Loucy (cell line): Measurements from ENCODE around the gene SEC14L3.

Experiments used
- H2AFZ ChIP-seq: fragments of 200-600 bp; sonication (generic); 2 replicates; pipeline ENCODE4 v1.6.0; 2016; ENCODE audit warnings: antibody characterized with exemption, mild to moderate bottlenecking, low read length, moderate library complexity
- H3F3A ChIP-seq: fragments of 200-600 bp; 2 replicates; pipeline ENCODE4 v1.6.0; 2016; ENCODE audit warnings: antibody characterized with exemption, low read depth, mild to moderate bottlenecking
- H3K27me3 ChIP-seq: fragments of 200-600 bp; sonication (generic); 2 replicates; pipeline ENCODE4 v1.6.1; 2014; ENCODE audit warnings: low read length, mild to moderate bottlenecking; ENCODE audit not compliant: insufficient read depth, poor library complexity, severe bottlenecking
- H3K36me3 ChIP-seq: fragments of 200-600 bp; sonication (generic); 2 replicates; pipeline ENCODE4 v1.6.1; 2016; ENCODE audit warnings: low read length; ENCODE audit not compliant: insufficient read depth
- H3K4me1 ChIP-seq: fragments of 200-600 bp; sonication (generic); 2 replicates; pipeline ENCODE4 v1.5.1; 2014; ENCODE audit warnings: low read length, mild to moderate bottlenecking; ENCODE audit not compliant: insufficient read depth, poor library complexity, severe bottlenecking
- H3K4me2 ChIP-seq: fragments of 200-600 bp; sonication (generic); 2 replicates; pipeline ENCODE4 v1.6.0; 2014; ENCODE audit warnings: antibody characterized with exemption, low read length, low read depth, mild to moderate bottlenecking; ENCODE audit not compliant: poor library complexity, severe bottlenecking
- H3K4me3 ChIP-seq: fragments of 200-600 bp; sonication (generic); 2 replicates; pipeline ENCODE4 v1.5.1; 2014; ENCODE audit warnings: low read length, mild to moderate bottlenecking, mixed read lengths; ENCODE audit not compliant: poor library complexity, severe bottlenecking
- H3K79me2 ChIP-seq: fragments of 200-600 bp; sonication (generic); 2 replicates; pipeline ENCODE4 v1.6.1; 2014; ENCODE audit warnings: low read length; ENCODE audit not compliant: insufficient read depth
- H3K9ac ChIP-seq: fragments of 200-600 bp; sonication (generic); 2 replicates; pipeline ENCODE4 v1.6.0; 2014; ENCODE audit warnings: mild to moderate bottlenecking, low read depth, low read length, moderate library complexity; ENCODE audit not compliant: poor library complexity, severe bottlenecking
- H3K9me2 ChIP-seq: fragments of 200-600 bp; sonication (generic); replicated peaks from 2 replicates; pipeline ENCODE4 v1.6.1; 2016; ENCODE audit warnings: low read depth, low read length, mixed read lengths
- H3K9me3 ChIP-seq: fragments of 200-600 bp; sonication (generic); 2 replicates; pipeline ENCODE4 v1.6.1; 2014; ENCODE audit warnings: mild to moderate bottlenecking, antibody characterized with exemption, low read length, low read depth; ENCODE audit not compliant: insufficient read depth
- H4K20me1 ChIP-seq: fragments of 200-600 bp; sonication (generic); 2 replicates; pipeline ENCODE4 v1.6.0; 2014; ENCODE audit warnings: antibody characterized with exemption, low read length, mild to moderate bottlenecking; ENCODE audit not compliant: insufficient read depth, poor library complexity, severe bottlenecking
- EZH2phosphoT487 ChIP-seq: fragments of 200-600 bp; IDR thresholded peaks from 2 replicates; pipeline ENCODE4 v1.6.1; 2018; ENCODE audit warnings: antibody characterized with exemption, mild to moderate bottlenecking, moderate library complexity, borderline replicate concordance
- TF ChIP-seq, protein P1 (sequence below): fragments of 200-600 bp; sonication (generic); conservative IDR thresholded peaks from 2 replicates; pipeline ENCODE4 v1.5.1; 2014; ENCODE audit warnings: mild to moderate bottlenecking, antibody characterized with exemption, low read length

Gene SEC14L3

DNA sequence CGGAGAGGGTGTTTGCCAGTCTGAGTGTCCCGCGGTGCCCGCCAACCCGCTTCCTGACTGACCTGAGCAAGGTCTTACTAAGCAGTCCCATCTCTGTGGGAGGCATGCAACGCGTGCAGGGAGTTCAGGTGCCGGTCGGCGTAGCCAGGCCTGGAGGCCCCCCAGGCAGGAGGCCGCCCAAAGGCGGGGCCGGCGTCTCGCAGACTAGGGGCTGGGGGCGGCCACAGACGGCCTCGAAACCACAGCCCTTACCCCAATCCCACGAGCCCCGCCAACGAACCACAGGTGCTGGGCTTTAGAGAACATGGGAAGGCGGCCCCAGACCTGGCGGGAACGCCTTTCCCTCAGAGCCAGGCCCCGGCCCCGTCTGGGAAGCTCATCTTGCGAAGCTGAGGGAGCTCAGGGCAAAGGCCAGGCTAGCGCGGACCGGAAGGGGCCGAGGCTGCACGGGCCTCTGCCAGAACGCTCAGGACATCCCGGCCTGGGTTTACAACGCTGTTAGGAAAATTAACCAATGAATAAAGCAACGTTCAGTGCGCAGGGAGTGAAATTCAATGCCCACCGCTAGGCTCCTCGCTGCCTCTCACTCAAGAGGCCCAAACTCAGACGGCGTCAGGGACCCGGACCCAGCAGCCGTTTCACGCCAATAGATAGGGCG is 48.4 kb downstream of the SEC14L3 start:
- peak overlapping the region; percentile 16 for H2AFZ ChIP-seq
- H3F3A ChIP-seq = 0 out of 2 replicates have a peak, but pooled peaks cover 4% of the 10 kb centered on the region
- H4K20me1 ChIP-seq = peaks cover 16% of the 10 kb centered on the region
- H3K9ac ChIP-seq = peak overlapping the region; percentile 91
- H3K4me1 ChIP-seq = peaks cover 53% of the 10 kb centered on the region
- H3K4me2 ChIP-seq = peak overlapping the region; percentile 95
- H3K4me3 ChIP-seq = peak overlapping the region; percentile 90
- peaks cover 18% of the 10 kb centered on the region; the same call in 1 of the 2 replicates for H3K36me3 ChIP-seq
- no peak for TF ChIP-seq EZH2phosphoT487
- TF ChIP-seq, protein P1, sequence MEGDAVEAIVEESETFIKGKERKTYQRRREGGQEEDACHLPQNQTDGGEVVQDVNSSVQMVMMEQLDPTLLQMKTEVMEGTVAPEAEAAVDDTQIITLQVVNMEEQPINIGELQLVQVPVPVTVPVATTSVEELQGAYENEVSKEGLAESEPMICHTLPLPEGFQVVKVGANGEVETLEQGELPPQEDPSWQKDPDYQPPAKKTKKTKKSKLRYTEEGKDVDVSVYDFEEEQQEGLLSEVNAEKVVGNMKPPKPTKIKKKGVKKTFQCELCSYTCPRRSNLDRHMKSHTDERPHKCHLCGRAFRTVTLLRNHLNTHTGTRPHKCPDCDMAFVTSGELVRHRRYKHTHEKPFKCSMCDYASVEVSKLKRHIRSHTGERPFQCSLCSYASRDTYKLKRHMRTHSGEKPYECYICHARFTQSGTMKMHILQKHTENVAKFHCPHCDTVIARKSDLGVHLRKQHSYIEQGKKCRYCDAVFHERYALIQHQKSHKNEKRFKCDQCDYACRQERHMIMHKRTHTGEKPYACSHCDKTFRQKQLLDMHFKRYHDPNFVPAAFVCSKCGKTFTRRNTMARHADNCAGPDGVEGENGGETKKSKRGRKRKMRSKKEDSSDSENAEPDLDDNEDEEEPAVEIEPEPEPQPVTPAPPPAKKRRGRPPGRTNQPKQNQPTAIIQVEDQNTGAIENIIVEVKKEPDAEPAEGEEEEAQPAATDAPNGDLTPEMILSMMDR = peak; percentile 19; the same call in 1 of the 2 replicates
- peaks cover 64% of the 10 kb centered on the region for H3K79me2 ChIP-seq
- H3K27me3 ChIP-seq = no peaks in the 10 kb centered on the region
- H3K9me2 ChIP-seq = no peaks in the 10 kb centered on the region
- no peaks in the 10 kb centered on the region for H3K9me3 ChIP-seq

DNA sequence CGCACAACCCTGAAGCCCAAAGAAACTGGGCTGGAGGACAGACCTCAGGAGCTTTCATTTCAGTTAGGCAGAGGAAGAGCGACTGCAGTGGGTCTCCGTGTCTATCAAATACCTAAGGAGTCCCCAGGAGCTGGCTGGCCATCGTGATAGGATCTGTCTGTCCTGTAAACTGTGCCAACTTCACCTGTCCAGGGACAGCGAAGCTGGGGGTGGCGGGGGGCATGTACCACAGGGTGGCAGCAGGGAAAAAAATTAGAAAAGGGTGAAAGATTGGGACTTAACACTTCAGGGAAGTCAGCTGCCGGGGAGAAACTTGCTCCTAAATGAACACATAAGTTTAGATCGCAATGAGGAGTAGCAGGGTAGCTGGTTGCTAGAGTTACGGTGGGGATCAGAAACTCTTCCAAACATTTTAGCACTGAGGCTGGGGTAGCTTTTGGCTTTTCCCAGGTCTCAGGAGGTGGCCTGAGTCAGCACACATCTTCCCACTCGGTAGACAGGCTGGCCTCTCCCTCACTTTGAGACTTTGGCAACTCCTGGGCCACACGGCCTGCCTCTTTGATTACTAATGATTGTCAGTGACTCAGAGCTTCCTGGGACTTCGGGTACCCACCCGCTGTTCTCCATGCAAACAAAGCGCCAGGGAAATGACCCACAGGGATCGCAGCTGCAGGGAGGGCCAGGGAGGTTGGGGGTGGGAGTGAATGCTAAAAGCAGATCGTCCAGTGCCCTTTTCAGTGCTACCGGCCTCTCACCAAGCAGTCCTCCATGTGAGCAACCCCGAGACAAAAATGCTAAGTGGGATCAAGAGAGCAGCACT is 49.1 kb downstream of the SEC14L3 start:
- H3K4me2 ChIP-seq = peak overlapping the region; percentile 95
- H3K4me3 ChIP-seq = peak overlapping the region; percentile 90
- peaks cover 53% of the 10 kb centered on the region for H3K4me1 ChIP-seq
- H3K9me3 ChIP-seq = no peaks in the 10 kb centered on the region
- H2AFZ ChIP-seq = no peak overlapping the region
- peak overlapping the region; percentile 91 for H3K9ac ChIP-seq
- H3K79me2 ChIP-seq = peaks cover 60% of the 10 kb centered on the region
- peaks cover 19% of the 10 kb centered on the region; the same call in 1 of the 2 replicates for H3K36me3 ChIP-seq
- H4K20me1 ChIP-seq = peaks cover 12% of the 10 kb centered on the region
- H3K9me2 ChIP-seq = no peaks in the 10 kb centered on the region
- H3F3A ChIP-seq = 0 out of 2 replicates have a peak, but pooled peaks cover 4% of the 10 kb centered on the region
- TF ChIP-seq EZH2phosphoT487 = no peak
- TF ChIP-seq, protein P1 = no peak
- no peaks in the 10 kb centered on the region for H3K27me3 ChIP-seq

- peaks cover 52% of the 10 kb centered on the region for H3K79me2 ChIP-seq
- H4K20me1 ChIP-seq = peaks cover 4% of the 10 kb centered on the region
- 0 out of 2 replicates have a peak, but pooled peaks cover 4% of the 10 kb centered on the region for H3F3A ChIP-seq
- H3K27me3 ChIP-seq = no peaks in the 10 kb centered on the region
- H3K9me3 ChIP-seq = no peaks in the 10 kb centered on the region
- H3K4me2 ChIP-seq = peak overlapping the region; percentile 95
- H3K9ac ChIP-seq = peak overlapping the region; percentile 91
- H3K36me3 ChIP-seq = peaks cover 22% of the 10 kb centered on the region; the same call in 1 of the 2 replicates
- no peak overlapping the region for H2AFZ ChIP-seq
- no peaks in the 10 kb centered on the region for H3K9me2 ChIP-seq
- peak overlapping the region; percentile 90 for H3K4me3 ChIP-seq
- peaks cover 47% of the 10 kb centered on the region for H3K4me1 ChIP-seq
- TF ChIP-seq EZH2phosphoT487 = no peak
- TF ChIP-seq, protein P1 = no peak
Measured at GRCh38 chr22:30421695-30422480, 49.9 kb downstream of the SEC14L3 start.
